ENCODE measurements around the gene BRPF1.

Gene BRPF1

DNA sequence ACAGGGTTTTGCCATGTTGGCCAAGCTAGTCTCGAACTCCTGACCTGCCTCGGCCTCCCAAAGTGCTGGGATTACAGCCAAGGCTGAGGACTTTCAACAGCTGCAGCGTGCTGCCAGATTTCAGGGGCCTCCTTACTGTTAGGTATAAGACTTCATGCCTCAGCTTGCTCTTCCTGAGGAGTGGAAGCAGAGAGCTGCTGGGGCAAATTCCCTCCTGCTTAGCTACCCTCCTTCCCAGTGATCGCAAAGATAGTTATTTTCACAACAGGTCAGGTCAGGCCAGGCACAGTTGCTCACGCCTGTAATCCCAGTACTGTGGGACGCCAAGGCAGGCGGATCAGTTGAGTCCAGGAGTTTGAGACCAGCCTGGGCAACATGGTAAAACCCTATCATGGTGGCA lies 30.5 kb upstream of the BRPF1 start:
- Histone ChIP-seq H3K9me3 (replicated peaks; ENCODE audit: insufficient read depth, low read length) (no peaks in the 10 kb centered on the region), H3K27ac (ENCODE audit: low read length) (no peak overlapping the region), H2AFZ (ENCODE audit: low read length) (no peak overlapping the region), H3K9ac (ENCODE audit: low read length) (no peak overlapping the region), H3K36me3 (replicated peaks; ENCODE audit: insufficient read depth, low read length) (no peaks in the 10 kb centered on the region; the same call in 1 of the 2 replicates), H3K27me3 (replicated peaks; ENCODE audit: insufficient read depth, low read length) (no peaks in the 10 kb centered on the region), H3K79me2 (ENCODE audit: low read length) (no peaks in the 10 kb centered on the region), H3K9me2 (replicated peaks; ENCODE audit: insufficient read depth, low read length) (no peaks in the 10 kb centered on the region), H3K4me1 (ENCODE audit: low read length) (no peaks in the 10 kb centered on the region), H3K4me2 (ENCODE audit: low read depth, low read length) (no peak overlapping the region), H3F3A (ENCODE audit: insufficient read depth, low read length) (no peaks in the 10 kb centered on the region), H4K20me1 (ENCODE audit: insufficient read depth, low read length) (no peaks in the 10 kb centered on the region), H3K4me3 (ENCODE audit: low read length) (no peak overlapping the region)
- DNase-seq: no peak
- TF ChIP-seq EZH2 (optimal IDR thresholded peaks at IDR 0.05; ENCODE audit: low read depth, low read length): no peak
- no peak for TF ChIP-seq EZH2phosphoT487 (IDR thresholded peaks at IDR 0.05; ENCODE audit: low read length)
- TF ChIP-seq, protein P1, sequence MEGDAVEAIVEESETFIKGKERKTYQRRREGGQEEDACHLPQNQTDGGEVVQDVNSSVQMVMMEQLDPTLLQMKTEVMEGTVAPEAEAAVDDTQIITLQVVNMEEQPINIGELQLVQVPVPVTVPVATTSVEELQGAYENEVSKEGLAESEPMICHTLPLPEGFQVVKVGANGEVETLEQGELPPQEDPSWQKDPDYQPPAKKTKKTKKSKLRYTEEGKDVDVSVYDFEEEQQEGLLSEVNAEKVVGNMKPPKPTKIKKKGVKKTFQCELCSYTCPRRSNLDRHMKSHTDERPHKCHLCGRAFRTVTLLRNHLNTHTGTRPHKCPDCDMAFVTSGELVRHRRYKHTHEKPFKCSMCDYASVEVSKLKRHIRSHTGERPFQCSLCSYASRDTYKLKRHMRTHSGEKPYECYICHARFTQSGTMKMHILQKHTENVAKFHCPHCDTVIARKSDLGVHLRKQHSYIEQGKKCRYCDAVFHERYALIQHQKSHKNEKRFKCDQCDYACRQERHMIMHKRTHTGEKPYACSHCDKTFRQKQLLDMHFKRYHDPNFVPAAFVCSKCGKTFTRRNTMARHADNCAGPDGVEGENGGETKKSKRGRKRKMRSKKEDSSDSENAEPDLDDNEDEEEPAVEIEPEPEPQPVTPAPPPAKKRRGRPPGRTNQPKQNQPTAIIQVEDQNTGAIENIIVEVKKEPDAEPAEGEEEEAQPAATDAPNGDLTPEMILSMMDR (IDR thresholded peaks at IDR 0.05; ENCODE audit: low read length): no peak

DNA sequence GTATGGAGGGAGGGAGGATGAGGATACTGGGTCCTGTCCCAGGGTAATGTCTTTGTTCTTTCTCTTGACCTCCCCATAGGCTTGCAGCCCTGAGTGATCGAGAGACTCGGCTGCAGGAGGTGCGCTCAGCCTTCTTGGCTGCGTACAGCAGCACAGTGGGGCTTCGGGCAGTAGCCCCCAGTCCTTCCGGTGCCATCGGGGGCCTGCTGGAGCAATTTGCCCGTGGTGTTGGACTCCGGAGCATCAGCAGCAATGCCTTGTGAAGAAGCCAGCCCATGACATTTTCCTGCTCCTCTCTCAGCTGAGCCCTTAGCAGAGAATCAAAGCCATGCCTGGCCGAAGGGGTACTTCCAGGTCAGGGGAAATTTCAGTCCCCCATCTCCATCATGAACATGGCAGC lies 29.8 kb upstream of the BRPF1 start:
- H3F3A ChIP-seq (ENCODE audit: insufficient read depth, low read length): no peaks in the 10 kb centered on the region
- H3K4me3 ChIP-seq (ENCODE audit: low read length): no peak overlapping the region
- H3K9me3 ChIP-seq (replicated peaks; ENCODE audit: insufficient read depth, low read length): no peaks in the 10 kb centered on the region
- no peaks in the 10 kb centered on the region for H3K4me1 ChIP-seq (ENCODE audit: low read length)
- H3K4me2 ChIP-seq (ENCODE audit: low read depth, low read length): no peak overlapping the region
- no peaks in the 10 kb centered on the region for H3K79me2 ChIP-seq (ENCODE audit: low read length)
- H3K9ac ChIP-seq (ENCODE audit: low read length): no peak overlapping the region
- H3K36me3 ChIP-seq (replicated peaks; ENCODE audit: insufficient read depth, low read length): no peaks in the 10 kb centered on the region; the same call in 1 of the 2 replicates
- H3K27ac ChIP-seq (ENCODE audit: low read length): no peak overlapping the region
- TF ChIP-seq, protein P1 (IDR thresholded peaks at IDR 0.05; ENCODE audit: low read length): no peak
- no peak for TF ChIP-seq EZH2 (optimal IDR thresholded peaks at IDR 0.05; ENCODE audit: low read depth, low read length)
- no peak for TF ChIP-seq EZH2phosphoT487 (IDR thresholded peaks at IDR 0.05; ENCODE audit: low read length)
- no peaks in the 10 kb centered on the region for H4K20me1 ChIP-seq (ENCODE audit: insufficient read depth, low read length)
- no peaks in the 10 kb centered on the region for H3K9me2 ChIP-seq (replicated peaks; ENCODE audit: insufficient read depth, low read length)
- no peak for DNase-seq
- no peak overlapping the region for H2AFZ ChIP-seq (ENCODE audit: low read length)
- no peaks in the 10 kb centered on the region for H3K27me3 ChIP-seq (replicated peaks; ENCODE audit: insufficient read depth, low read length)

DNA sequence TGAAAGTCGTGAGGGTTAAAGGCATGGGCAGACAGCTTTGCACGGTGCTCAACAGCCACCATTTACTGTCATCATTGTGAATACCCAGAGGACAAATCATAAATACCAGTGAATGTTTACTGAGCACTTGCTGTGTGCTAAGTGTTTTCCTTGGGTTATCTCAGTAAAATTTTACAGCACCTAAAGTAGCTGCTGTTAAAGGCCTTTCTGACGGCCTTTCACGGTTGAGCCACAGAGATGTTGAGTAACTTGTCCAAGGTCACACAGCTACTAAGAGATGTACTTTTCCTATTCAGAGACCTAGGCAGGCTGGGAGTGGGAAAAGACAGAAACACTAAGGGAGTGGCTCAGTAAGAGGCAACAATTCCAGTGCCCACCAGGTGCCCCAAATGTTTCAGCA lies 28.3 kb upstream of the BRPF1 start:
- no peaks in the 10 kb centered on the region for H3K79me2 ChIP-seq (ENCODE audit: low read length)
- no peaks in the 10 kb centered on the region for H3F3A ChIP-seq (ENCODE audit: insufficient read depth, low read length)
- H2AFZ ChIP-seq (ENCODE audit: low read length): no peak overlapping the region
- H3K27ac ChIP-seq (ENCODE audit: low read length): no peak overlapping the region
- no peak overlapping the region for H3K9ac ChIP-seq (ENCODE audit: low read length)
- no peaks in the 10 kb centered on the region for H3K9me3 ChIP-seq (replicated peaks; ENCODE audit: insufficient read depth, low read length)
- H3K36me3 ChIP-seq (replicated peaks; ENCODE audit: insufficient read depth, low read length): no peaks in the 10 kb centered on the region; the same call in 1 of the 2 replicates
- no peaks in the 10 kb centered on the region for H3K9me2 ChIP-seq (replicated peaks; ENCODE audit: insufficient read depth, low read length)
- no peaks in the 10 kb centered on the region for H3K27me3 ChIP-seq (replicated peaks; ENCODE audit: insufficient read depth, low read length)
- no peak overlapping the region for H3K4me3 ChIP-seq (ENCODE audit: low read length)
- no peak overlapping the region for H3K4me2 ChIP-seq (ENCODE audit: low read depth, low read length)
- no peak for DNase-seq
- no peaks in the 10 kb centered on the region for H4K20me1 ChIP-seq (ENCODE audit: insufficient read depth, low read length)
- no peaks in the 10 kb centered on the region for H3K4me1 ChIP-seq (ENCODE audit: low read length)
- TF ChIP-seq EZH2 (optimal IDR thresholded peaks at IDR 0.05; ENCODE audit: low read depth, low read length) (no peak), EZH2phosphoT487 (IDR thresholded peaks at IDR 0.05; ENCODE audit: low read length) (no peak)
- TF ChIP-seq, protein P1 (IDR thresholded peaks at IDR 0.05; ENCODE audit: low read length): no peak
